ENCODE measurements around the gene GUCY2F. TPM values are rescaled to one million over a fixed set of nuclear protein-coding genes. Genes with fewer than 3 reads are reported as not detected.

GUCY2F gene
- total RNA-seq, 1 experiment from 2014 or later = not detected

DNA sequence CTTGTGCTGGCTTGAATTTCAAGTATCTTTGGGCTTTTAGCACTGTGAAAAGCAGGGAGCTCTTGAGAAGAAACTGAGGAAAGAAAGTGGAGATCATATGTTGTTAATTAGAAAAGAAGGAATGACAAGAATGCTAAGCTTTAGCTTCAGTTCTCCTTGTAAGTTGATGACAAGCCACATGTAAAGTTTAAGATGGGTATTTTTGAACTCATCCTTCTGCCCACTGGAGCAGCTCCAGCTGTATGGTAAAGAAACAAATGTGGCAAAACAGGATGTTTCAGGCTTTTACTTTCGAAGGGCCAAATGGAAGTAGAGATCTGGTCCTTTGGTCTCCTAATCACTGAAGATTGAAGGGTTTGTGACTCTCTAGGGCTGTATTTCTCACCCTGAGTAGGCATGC is 137.8 kb downstream of the GUCY2F start:
- no peaks in the 10 kb centered on the region for H3K9me3 Mint-ChIP-seq (ENCODE audit: unreplicated experiment)
- Histone ChIP-seq H3K27me3 (replicated peaks; ENCODE audit: control insufficient read depth, insufficient read depth, low read length) (no peaks in the 10 kb centered on the region), H3K36me3 (ENCODE audit: control insufficient read depth, insufficient read depth, low read length) (no peaks in the 10 kb centered on the region), H3K4me1 (no peaks in the 10 kb centered on the region), H3K9me3 (no peaks in the 10 kb centered on the region), H3K4me3 (ENCODE audit: low read depth, low read length) (no peak overlapping the region)
- POLR2A ChIA-PET = no interaction called here
- intact Hi-C loops (cut with micrococcal nuclease; ENCODE audit: unreplicated experiment) = no loop called here
- no peaks in the 10 kb centered on the region for H3K27me3 Mint-ChIP-seq (ENCODE audit: insufficient read depth, unreplicated experiment)
- DNase-seq = no peak
- H3K4me1 Mint-ChIP-seq (ENCODE audit: low read depth, unreplicated experiment) = no peaks in the 10 kb centered on the region
- no peak overlapping the region for H3K4me3 Mint-ChIP-seq (ENCODE audit: unreplicated experiment)
- BruUV-seq (replicated peaks) = no TSS peak
- no peaks in the 10 kb centered on the region for H3K36me3 Mint-ChIP-seq (ENCODE audit: insufficient read depth, unreplicated experiment)
- CTCF ChIA-PET = no interaction called here
- H3K27ac Mint-ChIP-seq (ENCODE audit: unreplicated experiment) = no peak overlapping the region
- TF ChIP-seq, protein P1, sequence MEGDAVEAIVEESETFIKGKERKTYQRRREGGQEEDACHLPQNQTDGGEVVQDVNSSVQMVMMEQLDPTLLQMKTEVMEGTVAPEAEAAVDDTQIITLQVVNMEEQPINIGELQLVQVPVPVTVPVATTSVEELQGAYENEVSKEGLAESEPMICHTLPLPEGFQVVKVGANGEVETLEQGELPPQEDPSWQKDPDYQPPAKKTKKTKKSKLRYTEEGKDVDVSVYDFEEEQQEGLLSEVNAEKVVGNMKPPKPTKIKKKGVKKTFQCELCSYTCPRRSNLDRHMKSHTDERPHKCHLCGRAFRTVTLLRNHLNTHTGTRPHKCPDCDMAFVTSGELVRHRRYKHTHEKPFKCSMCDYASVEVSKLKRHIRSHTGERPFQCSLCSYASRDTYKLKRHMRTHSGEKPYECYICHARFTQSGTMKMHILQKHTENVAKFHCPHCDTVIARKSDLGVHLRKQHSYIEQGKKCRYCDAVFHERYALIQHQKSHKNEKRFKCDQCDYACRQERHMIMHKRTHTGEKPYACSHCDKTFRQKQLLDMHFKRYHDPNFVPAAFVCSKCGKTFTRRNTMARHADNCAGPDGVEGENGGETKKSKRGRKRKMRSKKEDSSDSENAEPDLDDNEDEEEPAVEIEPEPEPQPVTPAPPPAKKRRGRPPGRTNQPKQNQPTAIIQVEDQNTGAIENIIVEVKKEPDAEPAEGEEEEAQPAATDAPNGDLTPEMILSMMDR (IDR thresholded peaks at IDR 0.05; ENCODE audit: insufficient read depth in 1 of 2, low read depth in 1 of 2, low read length in 1 of 2, severe bottlenecking in 1 of 2, unreplicated experiment in 1 of 2) = no peak

DNA sequence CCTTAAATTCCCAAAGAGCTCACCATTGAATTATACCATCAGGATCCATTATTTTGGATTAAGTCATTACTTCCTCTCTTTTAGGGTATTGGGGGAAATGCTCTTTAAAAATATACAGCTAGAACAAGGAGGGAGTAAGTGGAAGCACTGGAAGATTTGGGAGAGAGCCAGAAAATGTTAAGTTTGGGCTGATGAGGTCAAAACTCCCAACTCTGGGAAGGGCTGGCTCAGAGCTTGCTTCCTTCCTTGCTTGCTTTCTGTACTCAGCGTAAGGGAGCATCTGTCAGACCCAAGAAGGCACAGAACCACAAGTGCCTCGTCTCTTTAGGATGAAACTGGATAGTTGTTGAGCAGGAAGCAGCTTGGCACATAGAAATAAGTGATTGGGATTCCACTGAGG is 138.2 kb downstream of the GUCY2F start:
- no peaks in the 10 kb centered on the region for H3K36me3 ChIP-seq (ENCODE audit: control insufficient read depth, insufficient read depth, low read length)
- intact Hi-C loops (cut with micrococcal nuclease; ENCODE audit: unreplicated experiment) = no loop called here
- ChIA-PET CTCF (no interaction called here), POLR2A (no interaction called here)
- no peaks in the 10 kb centered on the region for H3K9me3 ChIP-seq
- H3K27me3 Mint-ChIP-seq (ENCODE audit: insufficient read depth, unreplicated experiment) = no peaks in the 10 kb centered on the region
- BruUV-seq (replicated peaks) = no TSS peak
- H3K4me1 Mint-ChIP-seq (ENCODE audit: low read depth, unreplicated experiment) = no peaks in the 10 kb centered on the region
- no peak overlapping the region for H3K27ac Mint-ChIP-seq (ENCODE audit: unreplicated experiment)
- no peaks in the 10 kb centered on the region for H3K27me3 ChIP-seq (replicated peaks; ENCODE audit: control insufficient read depth, insufficient read depth, low read length)
- H3K36me3 Mint-ChIP-seq (ENCODE audit: insufficient read depth, unreplicated experiment) = no peaks in the 10 kb centered on the region
- no peak overlapping the region for H3K4me3 ChIP-seq (ENCODE audit: low read depth, low read length)
- TF ChIP-seq, protein P1 (IDR thresholded peaks at IDR 0.05; ENCODE audit: insufficient read depth in 1 of 2, low read depth in 1 of 2, low read length in 1 of 2, severe bottlenecking in 1 of 2, unreplicated experiment in 1 of 2) = no peak
- no peak for DNase-seq
- H3K9me3 Mint-ChIP-seq (ENCODE audit: unreplicated experiment) = no peaks in the 10 kb centered on the region
- H3K4me3 Mint-ChIP-seq (ENCODE audit: unreplicated experiment) = no peak overlapping the region
- no peaks in the 10 kb centered on the region for H3K4me1 ChIP-seq

DNA sequence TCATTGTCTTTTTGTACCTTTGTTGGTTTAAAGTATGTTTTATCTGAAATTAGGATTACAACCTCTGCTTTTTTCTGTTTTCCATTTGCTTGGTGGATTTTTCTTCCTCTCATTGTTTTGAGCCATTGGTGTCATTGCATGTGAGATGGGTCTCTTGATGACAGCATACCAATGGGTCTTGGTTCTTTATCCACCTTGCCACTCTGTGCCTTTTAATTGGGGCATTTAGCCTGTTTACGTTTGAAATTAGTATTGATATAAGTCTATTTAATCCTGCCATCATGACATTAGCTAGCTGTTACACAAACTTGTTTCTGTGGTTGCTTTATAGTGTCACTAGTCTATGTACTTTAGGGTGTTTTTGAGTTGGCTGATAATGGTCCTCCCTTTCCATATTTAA is 145.7 kb downstream of the GUCY2F start:
- H3K27me3 ChIP-seq (replicated peaks; ENCODE audit: control insufficient read depth, insufficient read depth, low read length) = no peaks in the 10 kb centered on the region
- Mint-ChIP-seq H3K4me3 (ENCODE audit: unreplicated experiment) (no peak overlapping the region), H3K27ac (ENCODE audit: unreplicated experiment) (no peak overlapping the region), H3K4me1 (ENCODE audit: low read depth, unreplicated experiment) (no peaks in the 10 kb centered on the region), H3K36me3 (ENCODE audit: insufficient read depth, unreplicated experiment) (no peaks in the 10 kb centered on the region), H3K27me3 (ENCODE audit: insufficient read depth, unreplicated experiment) (no peaks in the 10 kb centered on the region), H3K9me3 (ENCODE audit: unreplicated experiment) (no peaks in the 10 kb centered on the region)
- H3K9me3 ChIP-seq = no peaks in the 10 kb centered on the region
- no peak for DNase-seq
- intact Hi-C loops (cut with micrococcal nuclease; ENCODE audit: unreplicated experiment) = no loop called here
- H3K36me3 ChIP-seq (ENCODE audit: control insufficient read depth, insufficient read depth, low read length) = no peaks in the 10 kb centered on the region
- ChIA-PET POLR2A (no interaction called here), CTCF (no interaction called here)
- H3K4me3 ChIP-seq (ENCODE audit: low read depth, low read length) = no peak overlapping the region
- H3K4me1 ChIP-seq = no peaks in the 10 kb centered on the region
- TF ChIP-seq, protein P1 (IDR thresholded peaks at IDR 0.05; ENCODE audit: insufficient read depth in 1 of 2, low read depth in 1 of 2, low read length in 1 of 2, severe bottlenecking in 1 of 2, unreplicated experiment in 1 of 2) = no peak
- no TSS peak for BruUV-seq (replicated peaks)
